Gastroesophageal sphincter (tissue), 4 donors: ENCODE data around the gene TERB1. TPM values are rescaled to one million over a fixed set of nuclear protein-coding genes. Genes with fewer than 3 reads are reported as not detected.

Experiments used
- ATAC-seq: fragments of 150-250 bp; one replicate; pipeline ENCODE4 v1.9.1; 2016; ENCODE audit warnings: mild to moderate bottlenecking, moderate library complexity
- H3K27ac ChIP-seq, 4 donors: fragments of 200-600 bp; sonication (generic) in 3 of 4; 1 replicate in 3 of 4; 2 replicates in 1 of 4; pipeline ENCODE4 v1.5.1; 2016 to 2019
- H3K27me3 ChIP-seq: fragments of 200-600 bp; sonication (generic); one replicate; pipeline ENCODE4 v1.5.1; 2019
- H3K36me3 ChIP-seq, 2 donors: fragments of 200-600 bp; sonication (generic); one replicate each; pipeline ENCODE4 v1.5.1; 2019; ENCODE audit warnings: control low read depth in 1 of 2
- H3K4me1 ChIP-seq, 3 donors: fragments of 200-600 bp; sonication (generic); 1 replicate in 2 of 3; 2 replicates in 1 of 3; pipeline ENCODE4 v1.5.1; 2016 to 2019; ENCODE audit warnings: control low read depth in 2 of 3
- H3K4me3 ChIP-seq, 2 donors: fragments of 200-600 bp; sonication (generic); one replicate each; pipeline ENCODE4 v1.5.1; 2019; ENCODE audit warnings: mild to moderate bottlenecking in 1 of 2, moderate library complexity in 1 of 2
- H3K9me3 ChIP-seq, 3 donors: fragments of 200-600 bp; sonication (generic); one replicate each; pipeline ENCODE4 v1.5.1; 2017 to 2019; ENCODE audit warnings: control low read depth in 2 of 3
- EP300 ChIP-seq: sonication (generic); formaldehyde crosslinking; IDR thresholded peaks from one replicate; pipeline ENCODE4 v1.6.1; 2017; ENCODE audit warnings: antibody characterized with exemption, mild to moderate bottlenecking
- POLR2A ChIP-seq, 2 donors: fragments of 450-650 bp; IDR thresholded peaks; one replicate each; pipeline ENCODE4 v1.6.1; 2017; ENCODE audit warnings: antibody characterized with exemption in 2 of 2, mild to moderate bottlenecking in 2 of 2, moderate library complexity in 1 of 2
- POLR2AphosphoS5 ChIP-seq: sonication (generic); formaldehyde crosslinking; IDR thresholded peaks from one replicate; pipeline ENCODE4 v1.6.1; 2017; ENCODE audit warnings: antibody characterized with exemption
- WGBS, 2 donors: methylation state at CpG; one replicate each; pipeline ENCODE4 v1.1.5; 2018; ENCODE audit warnings: low coverage in 1 of 2; 5-methylcytosine and 5-hydroxymethylcytosine counted together
- total RNA-seq, 4 donors: library from RNA; depleted of rRNA; stranded (reverse); fragments of >200 nt; gene quantifications; one replicate each; pipeline ENCODE4 v1.1.0, GENCODE V29; 2016
- TF ChIP-seq, protein P1 (sequence below), 4 experiments: fragments of 200-600 bp in 2 of 4; fragments of 450-650 bp in 2 of 4; sonication (generic) in 1 of 4; IDR thresholded peaks; one replicate each; pipeline ENCODE4 v1.5.1; 2017 to 2019; ENCODE audit warnings: antibody characterized with exemption in 4 of 4, mild to moderate bottlenecking in 2 of 4, moderate library complexity in 2 of 4

The TERB1 gene
- total RNA-seq, 4 donors from 2014 or later = 0.40 TPM; not detected in 3

GRCh38 chr16:66841366-66841765 lies 40.0 kb upstream of the TERB1 start:
- peaks cover 0 to 18% (median 12%) of the 10 kb centered on the region in 3 donors for H3K4me1 ChIP-seq
- no peak for ATAC-seq
- no peak overlapping the region for H3K27ac ChIP-seq
- H3K4me3 ChIP-seq = no peak overlapping the region
- peaks cover 30% of the 10 kb centered on the region for H3K27me3 ChIP-seq
- H3K9me3 ChIP-seq = peaks cover 0 to 8% (median 0%) of the 10 kb centered on the region in 3 donors
- TF ChIP-seq POLR2A (IDR thresholded peaks at IDR 0.05) (no peak), POLR2AphosphoS5 (no peak), EP300 (no peak)
- TF ChIP-seq, protein P1, sequence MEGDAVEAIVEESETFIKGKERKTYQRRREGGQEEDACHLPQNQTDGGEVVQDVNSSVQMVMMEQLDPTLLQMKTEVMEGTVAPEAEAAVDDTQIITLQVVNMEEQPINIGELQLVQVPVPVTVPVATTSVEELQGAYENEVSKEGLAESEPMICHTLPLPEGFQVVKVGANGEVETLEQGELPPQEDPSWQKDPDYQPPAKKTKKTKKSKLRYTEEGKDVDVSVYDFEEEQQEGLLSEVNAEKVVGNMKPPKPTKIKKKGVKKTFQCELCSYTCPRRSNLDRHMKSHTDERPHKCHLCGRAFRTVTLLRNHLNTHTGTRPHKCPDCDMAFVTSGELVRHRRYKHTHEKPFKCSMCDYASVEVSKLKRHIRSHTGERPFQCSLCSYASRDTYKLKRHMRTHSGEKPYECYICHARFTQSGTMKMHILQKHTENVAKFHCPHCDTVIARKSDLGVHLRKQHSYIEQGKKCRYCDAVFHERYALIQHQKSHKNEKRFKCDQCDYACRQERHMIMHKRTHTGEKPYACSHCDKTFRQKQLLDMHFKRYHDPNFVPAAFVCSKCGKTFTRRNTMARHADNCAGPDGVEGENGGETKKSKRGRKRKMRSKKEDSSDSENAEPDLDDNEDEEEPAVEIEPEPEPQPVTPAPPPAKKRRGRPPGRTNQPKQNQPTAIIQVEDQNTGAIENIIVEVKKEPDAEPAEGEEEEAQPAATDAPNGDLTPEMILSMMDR (IDR thresholded peaks at IDR 0.05) = no peak
- 85 to 86% methylated on average over 4 of the region's 4 CpGs for WGBS, 2 donors
- no peaks in the 10 kb centered on the region for H3K36me3 ChIP-seq

- H3K9me3 ChIP-seq = peaks cover 0 to 8% (median 0%) of the 10 kb centered on the region in 3 donors
- H3K36me3 ChIP-seq = no peaks in the 10 kb centered on the region
- no peak overlapping the region for H3K4me3 ChIP-seq
- TF ChIP-seq POLR2A (IDR thresholded peaks at IDR 0.05) (no peak), POLR2AphosphoS5 (no peak), EP300 (no peak)
- TF ChIP-seq, protein P1 (IDR thresholded peaks at IDR 0.05) = no peak
- H3K27me3 ChIP-seq = peaks cover 26% of the 10 kb centered on the region
- WGBS, 2 donors = 40 to 68% methylated on average over 2 of the region's 3 CpGs
- H3K4me1 ChIP-seq = peaks cover 0 to 18% (median 12%) of the 10 kb centered on the region in 3 donors
- no peak for ATAC-seq
- H3K27ac ChIP-seq = no peak overlapping the region
Measured at GRCh38 chr16:66840883-66841282, 39.5 kb upstream of the TERB1 start.

GRCh38 chr16:66834746-66835145 lies 33.4 kb upstream of the TERB1 start:
- TF ChIP-seq POLR2A (IDR thresholded peaks at IDR 0.05) = no peak
- TF ChIP-seq POLR2AphosphoS5 = no peak
- TF ChIP-seq, protein P1 (IDR thresholded peaks at IDR 0.05) = no peak
- no peak for TF ChIP-seq EP300
- Histone ChIP-seq H3K9me3 (peaks cover 0 to 8% (median 0%) of the 10 kb centered on the region in 3 donors), H3K4me3 (no peak overlapping the region), H3K4me1 (peaks cover 0 to 9% (median 3%) of the 10 kb centered on the region in 3 donors), H3K27ac (no peak overlapping the region), H3K36me3 (no peaks in the 10 kb centered on the region), H3K27me3 (no peaks in the 10 kb centered on the region)
- no peak for ATAC-seq
- 60 to 78% methylated on average over 1 to 4 of the region's 5 CpGs for WGBS, 2 donors

DNA sequence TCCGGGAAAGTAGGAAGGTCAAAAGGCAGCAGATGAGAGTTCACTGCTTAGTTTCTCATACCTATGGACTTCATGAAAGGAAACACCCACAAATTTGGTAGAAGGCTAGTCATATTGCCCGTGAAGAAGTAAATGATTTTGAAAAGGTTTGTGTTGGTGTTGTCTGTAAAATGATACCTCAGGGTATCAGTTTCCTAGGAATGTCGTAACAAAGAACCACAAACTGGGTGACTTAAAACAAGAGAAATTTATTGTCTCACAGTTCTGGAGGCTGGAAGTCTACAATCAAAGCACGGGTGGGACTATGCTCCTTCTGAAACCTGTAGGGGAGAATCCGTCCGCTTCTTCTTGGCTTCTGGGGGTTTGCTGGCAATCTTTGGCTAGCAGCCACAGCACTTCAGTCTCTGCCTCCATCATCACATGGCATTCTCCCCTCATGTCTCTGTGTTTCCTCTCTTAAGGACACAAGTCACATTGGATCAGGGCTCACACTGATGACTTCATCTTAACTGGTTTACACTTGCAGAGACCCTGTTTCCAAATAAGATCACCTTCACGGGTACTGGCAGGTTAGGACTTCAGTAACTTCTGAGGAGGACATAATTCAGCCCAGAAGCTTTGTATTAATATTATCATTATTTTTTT lies 31.4 kb upstream of the TERB1 start:
- no peak overlapping the region for H3K4me3 ChIP-seq
- H3K36me3 ChIP-seq = peaks cover 0 to 7% of the 10 kb centered on the region in 2 donors
- peaks cover 3 to 28% (median 10%) of the 10 kb centered on the region in 3 donors for H3K4me1 ChIP-seq
- no peaks in the 10 kb centered on the region for H3K9me3 ChIP-seq
- ATAC-seq = no peak
- TF ChIP-seq POLR2AphosphoS5 = no peak
- TF ChIP-seq, protein P1 (IDR thresholded peaks at IDR 0.05) = no peak
- TF ChIP-seq EP300 = no peak
- no peak for TF ChIP-seq POLR2A (IDR thresholded peaks at IDR 0.05)
- H3K27ac ChIP-seq = no peak overlapping the region
- WGBS, 2 donors = 74 to 80% methylated on average over 4 to 7 of the region's 7 CpGs
- H3K27me3 ChIP-seq = no peaks in the 10 kb centered on the region

- H3K27ac ChIP-seq = no peak overlapping the region
- ATAC-seq = no peak
- H3K4me1 ChIP-seq = peaks cover 3 to 29% (median 10%) of the 10 kb centered on the region in 3 donors
- no peaks in the 10 kb centered on the region for H3K9me3 ChIP-seq
- no peaks in the 10 kb centered on the region for H3K27me3 ChIP-seq
- H3K4me3 ChIP-seq = no peak overlapping the region
- H3K36me3 ChIP-seq = peaks cover 0 to 13% of the 10 kb centered on the region in 2 donors
- 77% methylated on average over 2 of the region's 3 CpGs; no CpG with 5 or more reads in 1 of the 2 donors for WGBS, 2 donors
- TF ChIP-seq EP300 (no peak), POLR2AphosphoS5 (no peak), POLR2A (IDR thresholded peaks at IDR 0.05) (no peak)
- TF ChIP-seq, protein P1 (IDR thresholded peaks at IDR 0.05) = no peak
Measured at GRCh38 chr16:66832190-66832589, 30.8 kb upstream of the TERB1 start.
